Suprapubic skin (tissue), 4 donors: Measurements from ENCODE around the gene ANKRD9.

Source experiments
- CTCF ChIP-seq, 2 donors: fragments of 200-600 bp in 1 of 2; fragments of 450-650 bp in 1 of 2; sonication (generic) in 1 of 2; IDR thresholded peaks; one replicate each; pipeline ENCODE4 v1.5.1; 2016 to 2019; ENCODE audit warnings: antibody characterized with exemption in 2 of 2, mild to moderate bottlenecking in 1 of 2, moderate library complexity in 1 of 2
- EP300 ChIP-seq: sonication (generic); formaldehyde crosslinking; IDR thresholded peaks from one replicate; pipeline ENCODE4 v1.6.1; 2017; ENCODE audit warnings: antibody characterized with exemption
- POLR2A ChIP-seq, 2 donors: fragments of 450-650 bp; IDR thresholded peaks; one replicate each; pipeline ENCODE4 v1.6.1; 2017; ENCODE audit warnings: antibody characterized with exemption in 2 of 2, mild to moderate bottlenecking in 2 of 2, moderate library complexity in 2 of 2
- POLR2AphosphoS5 ChIP-seq, 3 donors: sonication (generic); formaldehyde crosslinking; IDR thresholded peaks; one replicate each; pipeline ENCODE4 v1.6.1; 2017; ENCODE audit warnings: antibody characterized with exemption in 3 of 3

- TF ChIP-seq POLR2AphosphoS5 (IDR thresholded peaks at IDR 0.05) (no peak), CTCF (IDR thresholded peaks at IDR 0.05) (no peak), POLR2A (IDR thresholded peaks at IDR 0.05) (no peak), EP300 (no peak)
Measured at GRCh38 chr14:102452302-102452701, 57.3 kb downstream of the ANKRD9 start.
